ENCODE data around the gene FURIN. TPM values are rescaled to one million over a fixed set of nuclear protein-coding genes. Genes with fewer than 3 reads are reported as not detected.
"Not testable (repeated sequence)": the region's sequence is repeated elsewhere in the genome, so short reads cannot be mapped to it uniquely, and the experiment has no call there.

FURIN gene
- total RNA-seq, 1 experiment from 2014 or later = 62.0 TPM

DNA sequence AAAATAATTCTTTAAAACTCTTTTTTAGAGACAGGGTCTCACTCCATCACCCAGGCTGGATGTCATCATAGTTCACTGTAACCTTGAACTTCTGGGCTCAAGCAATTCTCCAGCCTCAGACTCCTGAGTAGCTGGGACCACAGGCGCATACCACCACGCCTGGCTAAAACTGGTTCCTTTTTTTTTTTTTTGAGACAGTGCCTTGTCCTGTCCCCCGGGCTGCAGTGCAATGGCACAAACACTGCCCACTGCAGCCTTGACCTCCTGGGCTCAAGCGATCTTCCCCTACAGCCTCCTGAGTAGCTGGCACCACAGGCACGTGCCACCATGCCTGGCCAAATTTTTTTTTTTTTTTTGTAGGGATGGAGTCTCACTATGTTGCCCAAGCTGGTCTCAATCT is 23.7 kb upstream of the FURIN start:
- in situ Hi-C loops (cut with HindIII; ENCODE audit: low pct_unique_long_range_greater_than_20kb, low sequenced_read_pairs) = no loop called here
- ATAC-seq = peak; percentile 7; the same call in 1 of the 2 replicates

DNA sequence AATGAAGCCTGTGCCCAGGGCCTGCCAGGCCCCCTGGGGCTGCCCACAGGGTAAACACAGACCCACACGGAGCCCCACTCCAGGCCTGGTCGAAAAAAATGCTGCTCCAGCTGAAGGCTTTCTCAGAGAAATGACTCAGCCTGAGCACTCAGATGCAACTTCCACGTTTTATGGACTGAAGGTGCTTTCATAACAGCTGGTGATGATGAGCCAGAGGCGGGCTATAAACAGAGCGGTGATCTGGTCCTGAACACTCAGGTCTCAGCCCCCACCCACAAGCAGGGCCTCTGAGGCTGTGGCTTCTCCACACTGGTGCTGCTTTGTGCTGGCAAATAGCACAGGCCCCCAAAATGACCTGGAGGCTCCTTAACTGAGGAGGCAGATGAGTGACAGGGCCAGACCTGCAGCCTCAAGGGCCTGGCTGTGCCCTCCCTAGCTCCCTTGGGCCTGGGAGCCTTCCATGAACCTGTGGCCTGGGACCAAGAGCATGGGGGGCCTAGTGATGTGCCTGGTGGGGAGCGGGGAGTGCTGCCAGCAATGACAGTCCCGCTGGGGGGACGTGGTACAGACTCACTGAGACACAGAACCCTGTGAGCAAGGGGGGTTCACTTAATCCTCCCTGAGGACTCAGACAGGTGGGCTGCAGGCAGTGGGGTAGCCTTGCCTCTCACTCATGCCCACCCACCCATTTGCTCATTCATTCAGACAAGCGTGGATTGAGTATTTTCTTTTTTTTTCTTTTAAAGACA is 23.0 kb upstream of the FURIN start:
- no peak for TF ChIP-seq TCF7L2 (IDR thresholded peaks at IDR 0.05; ENCODE audit: low read depth, low read length)
- TF ChIP-seq, protein P1, sequence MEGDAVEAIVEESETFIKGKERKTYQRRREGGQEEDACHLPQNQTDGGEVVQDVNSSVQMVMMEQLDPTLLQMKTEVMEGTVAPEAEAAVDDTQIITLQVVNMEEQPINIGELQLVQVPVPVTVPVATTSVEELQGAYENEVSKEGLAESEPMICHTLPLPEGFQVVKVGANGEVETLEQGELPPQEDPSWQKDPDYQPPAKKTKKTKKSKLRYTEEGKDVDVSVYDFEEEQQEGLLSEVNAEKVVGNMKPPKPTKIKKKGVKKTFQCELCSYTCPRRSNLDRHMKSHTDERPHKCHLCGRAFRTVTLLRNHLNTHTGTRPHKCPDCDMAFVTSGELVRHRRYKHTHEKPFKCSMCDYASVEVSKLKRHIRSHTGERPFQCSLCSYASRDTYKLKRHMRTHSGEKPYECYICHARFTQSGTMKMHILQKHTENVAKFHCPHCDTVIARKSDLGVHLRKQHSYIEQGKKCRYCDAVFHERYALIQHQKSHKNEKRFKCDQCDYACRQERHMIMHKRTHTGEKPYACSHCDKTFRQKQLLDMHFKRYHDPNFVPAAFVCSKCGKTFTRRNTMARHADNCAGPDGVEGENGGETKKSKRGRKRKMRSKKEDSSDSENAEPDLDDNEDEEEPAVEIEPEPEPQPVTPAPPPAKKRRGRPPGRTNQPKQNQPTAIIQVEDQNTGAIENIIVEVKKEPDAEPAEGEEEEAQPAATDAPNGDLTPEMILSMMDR (IDR thresholded peaks at IDR 0.05) = no peak
- no peak for TF ChIP-seq SIN3A (IDR thresholded peaks at IDR 0.05; ENCODE audit: borderline replicate concordance, insufficient read depth, low read depth, low read length)
- TF ChIP-seq POLR2AphosphoS5 (IDR thresholded peaks at IDR 0.05; ENCODE audit: low read depth, low read length) = no peak
- TF ChIP-seq, protein P2, sequence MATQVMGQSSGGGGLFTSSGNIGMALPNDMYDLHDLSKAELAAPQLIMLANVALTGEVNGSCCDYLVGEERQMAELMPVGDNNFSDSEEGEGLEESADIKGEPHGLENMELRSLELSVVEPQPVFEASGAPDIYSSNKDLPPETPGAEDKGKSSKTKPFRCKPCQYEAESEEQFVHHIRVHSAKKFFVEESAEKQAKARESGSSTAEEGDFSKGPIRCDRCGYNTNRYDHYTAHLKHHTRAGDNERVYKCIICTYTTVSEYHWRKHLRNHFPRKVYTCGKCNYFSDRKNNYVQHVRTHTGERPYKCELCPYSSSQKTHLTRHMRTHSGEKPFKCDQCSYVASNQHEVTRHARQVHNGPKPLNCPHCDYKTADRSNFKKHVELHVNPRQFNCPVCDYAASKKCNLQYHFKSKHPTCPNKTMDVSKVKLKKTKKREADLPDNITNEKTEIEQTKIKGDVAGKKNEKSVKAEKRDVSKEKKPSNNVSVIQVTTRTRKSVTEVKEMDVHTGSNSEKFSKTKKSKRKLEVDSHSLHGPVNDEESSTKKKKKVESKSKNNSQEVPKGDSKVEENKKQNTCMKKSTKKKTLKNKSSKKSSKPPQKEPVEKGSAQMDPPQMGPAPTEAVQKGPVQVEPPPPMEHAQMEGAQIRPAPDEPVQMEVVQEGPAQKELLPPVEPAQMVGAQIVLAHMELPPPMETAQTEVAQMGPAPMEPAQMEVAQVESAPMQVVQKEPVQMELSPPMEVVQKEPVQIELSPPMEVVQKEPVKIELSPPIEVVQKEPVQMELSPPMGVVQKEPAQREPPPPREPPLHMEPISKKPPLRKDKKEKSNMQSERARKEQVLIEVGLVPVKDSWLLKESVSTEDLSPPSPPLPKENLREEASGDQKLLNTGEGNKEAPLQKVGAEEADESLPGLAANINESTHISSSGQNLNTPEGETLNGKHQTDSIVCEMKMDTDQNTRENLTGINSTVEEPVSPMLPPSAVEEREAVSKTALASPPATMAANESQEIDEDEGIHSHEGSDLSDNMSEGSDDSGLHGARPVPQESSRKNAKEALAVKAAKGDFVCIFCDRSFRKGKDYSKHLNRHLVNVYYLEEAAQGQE (IDR thresholded peaks at IDR 0.05; ENCODE audit: insufficient read depth in 1 of 2, low read depth in 2 of 2, low read length in 1 of 2) = no peak

More for the DNA sequence above, 23.7 kb upstream of the FURIN start:
- no peak overlapping the region for H3K27ac ChIP-seq (ENCODE audit: low read length)
- H3K9me3 ChIP-seq (ENCODE audit: control insufficient read depth, insufficient read depth, low read depth, low read length) = no peaks in the 10 kb centered on the region
- no peaks in the 10 kb centered on the region for H3K36me3 ChIP-seq (ENCODE audit: control insufficient read depth, insufficient read depth, low read length)
- no TSS peak for BruUV-seq (replicated peaks)
- intact Hi-C loops (cut with micrococcal nuclease; ENCODE audit: unreplicated experiment) = no loop called here
- no peaks in the 10 kb centered on the region for H3K27me3 ChIP-seq (ENCODE audit: control insufficient read depth, insufficient read depth, low read length)
- peaks cover 6% of the 10 kb centered on the region for H3K4me1 ChIP-seq (ENCODE audit: control insufficient read depth, insufficient read depth, low read length)
- no peak overlapping the region for H3K4me3 ChIP-seq (ENCODE audit: low read depth in 2 of 2, low read length in 2 of 2)
- DNase-seq (ENCODE audit: low read depth, low spot score) = no peak
- POLR2A ChIA-PET = interaction anchor here (0.7 kb wide), 2 partner anchors 26 to 42 kb away, joined by 4 to 9 read pairs; no protein-coding TSS in a partner anchor
- CTCF ChIA-PET = interaction anchor here (0.5 kb wide), 1 partner anchor 10 kb away, joined by 3 read pairs; no protein-coding TSS in a partner anchor
- TF ChIP-seq SIN3A (IDR thresholded peaks at IDR 0.05; ENCODE audit: borderline replicate concordance, insufficient read depth, low read depth, low read length) (no peak), POLR2AphosphoS5 (IDR thresholded peaks at IDR 0.05; ENCODE audit: low read depth, low read length) (no peak), TCF7L2 (IDR thresholded peaks at IDR 0.05; ENCODE audit: low read depth, low read length) (no peak)
- TF ChIP-seq, protein P1 (IDR thresholded peaks at IDR 0.05) = no peak
- TF ChIP-seq, protein P2 (IDR thresholded peaks at IDR 0.05; ENCODE audit: insufficient read depth in 1 of 2, low read depth in 2 of 2, low read length in 1 of 2) = no peak

DNA sequence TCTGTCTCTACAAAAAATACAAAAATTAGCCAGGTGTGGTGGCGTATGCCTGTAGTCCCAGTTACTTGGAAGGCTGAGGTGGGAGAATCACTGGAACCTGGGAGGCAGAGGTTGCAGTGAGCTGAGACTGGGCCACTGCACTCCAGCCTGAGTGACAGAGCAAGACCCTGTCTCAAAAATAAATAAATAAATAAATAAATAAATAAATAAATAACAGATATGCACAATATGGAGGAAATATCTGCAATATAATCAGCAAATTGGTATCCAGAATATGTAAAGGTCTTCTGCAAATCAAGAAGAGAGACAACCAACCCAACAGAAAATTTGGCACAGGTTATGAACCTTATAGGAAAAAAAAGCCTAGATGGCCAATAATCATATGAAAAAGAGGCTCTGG is 19.0 kb upstream of the FURIN start:
- in situ Hi-C loops (cut with HindIII; ENCODE audit: low pct_unique_long_range_greater_than_20kb, low sequenced_read_pairs) = not testable (repeated sequence)

More for the DNA sequence above, 23.0 kb upstream of the FURIN start:
- H3K27ac ChIP-seq (ENCODE audit: low read length) = no peak overlapping the region
- intact Hi-C loops (cut with micrococcal nuclease; ENCODE audit: unreplicated experiment) = no loop called here
- BruUV-seq (replicated peaks) = no TSS peak
- no peak overlapping the region for H3K4me3 ChIP-seq (ENCODE audit: low read depth in 2 of 2, low read length in 2 of 2)
- ChIA-PET CTCF (interaction anchor here (0.5 to 0.7 kb wide), 2 partner anchors 9 to 25 kb away, joined by 3 to 4 read pairs; no protein-coding TSS in a partner anchor), POLR2A (interaction anchor here (0.6 to 0.7 kb wide), 3 partner anchors 10 to 515 kb away, joined by 6 to 10 read pairs (median 7); no protein-coding TSS in a partner anchor)
- in situ Hi-C loops (cut with HindIII; ENCODE audit: low pct_unique_long_range_greater_than_20kb, low sequenced_read_pairs) = no loop called here
- H3K36me3 ChIP-seq (ENCODE audit: control insufficient read depth, insufficient read depth, low read length) = no peaks in the 10 kb centered on the region
- peak; percentile 54 for DNase-seq (ENCODE audit: low read depth, low spot score)
- H3K4me1 ChIP-seq (ENCODE audit: control insufficient read depth, insufficient read depth, low read length) = peaks cover 6% of the 10 kb centered on the region
- no peaks in the 10 kb centered on the region for H3K27me3 ChIP-seq (ENCODE audit: control insufficient read depth, insufficient read depth, low read length)
- ATAC-seq = peak; percentile 86
- no peaks in the 10 kb centered on the region for H3K9me3 ChIP-seq (ENCODE audit: control insufficient read depth, insufficient read depth, low read depth, low read length)

More for the DNA sequence above, 19.0 kb upstream of the FURIN start:
- H3K36me3 ChIP-seq (ENCODE audit: control insufficient read depth, insufficient read depth, low read length); intact Hi-C loops (cut with micrococcal nuclease; ENCODE audit: unreplicated experiment); H3K27me3 ChIP-seq (ENCODE audit: control insufficient read depth, insufficient read depth, low read length); BruUV-seq (replicated peaks); H3K4me3 ChIP-seq (ENCODE audit: low read depth in 2 of 2, low read length in 2 of 2); CTCF ChIA-PET; ATAC-seq; H3K9me3 ChIP-seq (ENCODE audit: control insufficient read depth, insufficient read depth, low read depth, low read length); H3K27ac ChIP-seq (ENCODE audit: low read length); DNase-seq (ENCODE audit: low read depth, low spot score); H3K4me1 ChIP-seq (ENCODE audit: control insufficient read depth, insufficient read depth, low read length): not testable (repeated sequence)
- POLR2A ChIA-PET = interaction anchor here (0.6 kb wide), 1 partner anchor 1458 kb away, joined by 3 read pairs; no protein-coding TSS in a partner anchor
